ENCODE measurements around the gene PIK3C2B.

- TF ChIP-seq CTCF (IDR thresholded peaks at IDR 0.05) (no peak), POLR2AphosphoS5 (IDR thresholded peaks at IDR 0.05) (no peak), POLR2A (IDR thresholded peaks at IDR 0.05) (no peak), EP300 (IDR thresholded peaks at IDR 0.05) (no peak)
These were observed 43.1 kb downstream of the PIK3C2B start for GRCh38 chr1:204451352-204452124.

All from suprapubic skin (tissue), 4 donors.